ENCODE measurements around the gene TMEM53.
"Not testable (repeated sequence)": the region's sequence is repeated elsewhere in the genome, so short reads cannot be mapped to it uniquely, and the experiment has no call there.

TMEM53 gene

GRCh38 chr1:44707959-44708831 is 33.9 kb upstream of the TMEM53 start:
- H3K4me1 Mint-ChIP-seq, result peaks cover 12% of the 10 kb centered on the region
- peak in 1 of 2 donors; percentile 52 for DNase-seq (ENCODE audit: low spot score in 2 of 2)
- peak overlapping the region; percentile 68 for H3K4me3 Mint-ChIP-seq

DNA sequence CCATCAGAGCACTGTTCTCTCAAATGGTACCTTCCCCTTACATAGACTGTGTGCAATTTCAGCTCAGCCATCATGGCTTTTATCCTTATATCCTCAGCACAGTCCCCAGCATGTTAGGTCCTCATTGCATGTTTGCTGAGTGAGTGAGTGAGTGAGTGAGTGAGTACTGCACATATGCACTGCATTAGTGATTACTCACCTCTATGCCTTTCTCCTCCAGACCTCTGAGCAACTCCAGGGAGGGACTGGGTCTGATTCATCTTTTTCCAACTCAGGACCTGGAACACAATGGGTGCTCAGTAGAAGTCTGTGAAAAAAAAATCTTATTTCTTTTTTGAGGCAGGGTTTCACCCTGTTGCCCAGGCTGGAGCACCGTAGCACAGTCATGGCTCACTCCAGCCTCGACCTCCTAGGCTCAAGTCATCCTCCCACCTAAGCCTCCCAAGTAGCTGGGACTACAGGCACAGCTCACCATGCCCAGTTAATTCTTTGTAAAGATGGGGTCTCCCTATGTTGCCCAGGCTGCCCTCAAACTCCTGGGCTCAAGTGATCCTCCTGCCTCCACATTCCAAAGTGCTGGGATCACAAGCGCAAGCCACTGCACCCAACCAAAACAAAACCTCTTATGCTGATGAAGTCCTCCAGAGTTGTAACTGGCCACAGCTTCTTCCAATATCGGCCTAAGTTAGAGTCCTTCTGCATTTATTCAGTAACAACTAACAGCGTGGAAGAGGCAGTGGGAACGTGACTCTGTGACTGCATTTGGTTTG is 33.0 kb upstream of the TMEM53 start:
- Mint-ChIP-seq H3K27me3 (no peaks in the 10 kb centered on the region), H3K36me3 (no peaks in the 10 kb centered on the region), H3K9me3 (no peaks in the 10 kb centered on the region), H3K4me3 (no peak overlapping the region), H3K27ac (no peak overlapping the region), H3K4me1 (peaks cover 9% of the 10 kb centered on the region)
- DNase-seq (ENCODE audit: low spot score in 2 of 2), result no peak
- ATAC-seq (ENCODE audit: low read depth), result no peak

More at GRCh38 chr1:44707959-44708831, 33.9 kb upstream of the TMEM53 start:
- Mint-ChIP-seq H3K36me3 (no peaks in the 10 kb centered on the region), H3K27me3 (no peaks in the 10 kb centered on the region), H3K27ac (peak overlapping the region; percentile 21), H3K9me3 (no peaks in the 10 kb centered on the region)
- peak; percentile 83 for ATAC-seq (ENCODE audit: low read depth)

DNA sequence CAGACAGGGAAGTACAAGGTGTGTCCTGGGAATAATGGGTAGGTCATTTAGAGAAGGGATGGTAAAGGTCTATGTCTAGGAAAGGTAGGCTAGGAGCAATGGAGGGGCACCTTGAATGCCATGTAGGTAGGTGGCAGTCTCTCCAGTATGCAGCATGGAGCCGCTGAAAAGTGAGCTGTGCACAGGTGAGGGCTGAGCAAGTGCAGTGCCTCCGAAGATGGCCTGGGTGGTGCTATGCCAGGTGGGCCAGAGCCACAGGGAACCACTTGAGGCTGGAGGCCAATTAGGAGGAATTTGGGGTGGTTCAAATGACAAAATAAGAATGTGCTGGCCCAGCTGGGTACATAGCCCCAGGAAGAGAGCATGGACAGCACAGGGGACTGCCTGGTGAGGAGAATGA is 31.7 kb upstream of the TMEM53 start:
- H3K27me3 Mint-ChIP-seq, result no peaks in the 10 kb centered on the region
- peaks cover 9% of the 10 kb centered on the region for H3K4me1 Mint-ChIP-seq
- ATAC-seq (ENCODE audit: low read depth) (no peak), DNase-seq (ENCODE audit: low spot score in 2 of 2) (no peak)
- no peaks in the 10 kb centered on the region for H3K36me3 Mint-ChIP-seq
- no peak overlapping the region for H3K27ac Mint-ChIP-seq
- H3K4me3 Mint-ChIP-seq, result no peak overlapping the region
- no peaks in the 10 kb centered on the region for H3K9me3 Mint-ChIP-seq

- H3K36me3 Mint-ChIP-seq, result no peaks in the 10 kb centered on the region
- H3K4me3 Mint-ChIP-seq, result no peak overlapping the region
- H3K9me3 Mint-ChIP-seq, result no peaks in the 10 kb centered on the region
- ATAC-seq (ENCODE audit: low read depth), result no peak
- H3K4me1 Mint-ChIP-seq, result peaks cover 9% of the 10 kb centered on the region
- no peak for DNase-seq (ENCODE audit: low spot score in 2 of 2)
- no peak overlapping the region for H3K27ac Mint-ChIP-seq
- no peaks in the 10 kb centered on the region for H3K27me3 Mint-ChIP-seq
Observed at GRCh38 chr1:44705470-44705869, 31.2 kb upstream of the TMEM53 start.

- H3K9me3 Mint-ChIP-seq, result no peaks in the 10 kb centered on the region
- DNase-seq (ENCODE audit: low spot score in 2 of 2), result no peak
- no peak for ATAC-seq (ENCODE audit: low read depth)
- H3K36me3 Mint-ChIP-seq, result no peaks in the 10 kb centered on the region
- no peak overlapping the region for H3K4me3 Mint-ChIP-seq
- H3K4me1 Mint-ChIP-seq, result peaks cover 18% of the 10 kb centered on the region
- H3K27ac Mint-ChIP-seq, result no peak overlapping the region
- no peaks in the 10 kb centered on the region for H3K27me3 Mint-ChIP-seq
Observed at GRCh38 chr1:44701141-44701573, 26.9 kb upstream of the TMEM53 start.

DNA sequence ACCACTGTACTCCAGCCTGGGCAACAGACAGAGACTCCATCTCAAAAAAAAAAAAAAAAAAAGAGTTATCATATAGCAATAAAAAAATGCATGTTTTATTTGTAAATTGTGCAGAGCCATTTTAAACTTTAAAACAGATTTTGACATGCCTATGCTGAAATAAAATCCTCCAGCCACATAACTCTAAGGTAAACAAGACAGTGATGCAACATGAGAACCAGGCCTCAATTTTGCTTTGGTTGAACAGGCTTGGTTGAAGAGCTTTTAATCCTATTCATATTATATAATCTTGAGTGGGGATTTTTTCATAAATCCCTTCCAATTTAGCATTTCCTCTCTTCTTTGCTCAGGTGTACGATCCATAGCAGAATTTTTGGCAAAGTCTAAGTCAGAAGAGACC is 26.3 kb upstream of the TMEM53 start:
- no peaks in the 10 kb centered on the region for H3K27me3 Mint-ChIP-seq
- H3K36me3 Mint-ChIP-seq, result no peaks in the 10 kb centered on the region
- H3K9me3 Mint-ChIP-seq, result no peaks in the 10 kb centered on the region
- H3K4me3 Mint-ChIP-seq, result no peak overlapping the region
- ATAC-seq (ENCODE audit: low read depth), result no peak
- DNase-seq (ENCODE audit: low spot score in 2 of 2), result no peak
- H3K4me1 Mint-ChIP-seq, result peaks cover 18% of the 10 kb centered on the region
- H3K27ac Mint-ChIP-seq, result no peak overlapping the region

DNA sequence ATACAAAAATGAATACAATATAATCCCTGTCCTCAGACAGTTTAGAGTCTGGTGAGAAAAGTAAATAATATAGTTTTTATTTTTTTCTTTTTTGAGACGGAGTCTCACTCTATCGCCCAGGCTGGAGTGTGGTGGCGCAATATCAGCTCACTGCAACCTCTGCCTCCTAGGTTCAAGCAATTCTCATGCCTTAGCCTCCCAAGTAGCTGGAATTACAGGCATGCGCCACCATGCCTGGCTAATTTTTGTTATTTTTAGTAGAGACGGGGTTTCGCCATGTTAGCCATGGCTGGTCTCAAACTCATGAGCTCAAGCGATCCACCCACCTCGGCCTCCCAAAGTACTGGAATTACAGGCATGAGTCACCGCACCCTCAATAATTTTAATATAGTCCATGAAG is 25.1 kb upstream of the TMEM53 start:
- DNase-seq (ENCODE audit: low spot score in 2 of 2); H3K4me3 Mint-ChIP-seq; ATAC-seq (ENCODE audit: low read depth); H3K27me3 Mint-ChIP-seq; H3K9me3 Mint-ChIP-seq; H3K27ac Mint-ChIP-seq; H3K36me3 Mint-ChIP-seq: not testable (repeated sequence)
- H3K4me1 Mint-ChIP-seq, result peaks cover 28% of the 10 kb centered on the region

DNA sequence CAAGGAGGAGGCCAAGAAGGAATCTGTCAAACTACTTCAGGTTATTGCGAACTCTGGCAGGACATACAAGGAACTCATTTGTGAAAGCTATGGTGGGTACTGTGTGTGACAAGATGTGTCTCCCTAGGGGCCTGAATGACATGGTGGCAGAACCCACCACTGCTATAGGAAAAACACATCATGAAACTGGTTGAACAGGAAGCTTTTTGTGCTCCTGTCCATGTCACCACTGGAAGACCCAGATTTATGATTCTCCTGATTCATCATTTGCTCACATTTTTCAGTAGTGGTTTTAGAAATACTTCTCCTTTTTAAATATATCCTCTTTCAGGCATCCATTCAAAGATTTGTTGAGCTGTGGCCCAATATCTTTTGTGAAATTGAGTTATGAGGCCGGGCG is 23.9 kb upstream of the TMEM53 start:
- peak overlapping the region; percentile 38 for H3K27ac Mint-ChIP-seq
- H3K27me3 Mint-ChIP-seq, result no peaks in the 10 kb centered on the region

GRCh38 chr1:44696789-44697345 is 22.6 kb upstream of the TMEM53 start:
- Mint-ChIP-seq H3K9me3 (no peaks in the 10 kb centered on the region), H3K36me3 (no peaks in the 10 kb centered on the region), H3K27me3 (no peaks in the 10 kb centered on the region), H3K4me1 (peaks cover 35% of the 10 kb centered on the region), H3K27ac (peak overlapping the region; percentile 74), H3K4me3 (peak overlapping the region; percentile 68)
- ATAC-seq (ENCODE audit: low read depth) (peak; percentile 80), DNase-seq (ENCODE audit: low spot score in 2 of 2) (no peak)

More for the DNA sequence above, 23.9 kb upstream of the TMEM53 start:
- Mint-ChIP-seq H3K4me3 (no peak overlapping the region), H3K9me3 (no peaks in the 10 kb centered on the region), H3K36me3 (no peaks in the 10 kb centered on the region), H3K4me1 (peaks cover 34% of the 10 kb centered on the region)
- ATAC-seq (ENCODE audit: low read depth), result peak; percentile 15
- no peak for DNase-seq (ENCODE audit: low spot score in 2 of 2)

- Mint-ChIP-seq H3K9me3 (no peaks in the 10 kb centered on the region), H3K4me3 (no peak overlapping the region), H3K36me3 (no peaks in the 10 kb centered on the region), H3K4me1 (peaks cover 35% of the 10 kb centered on the region), H3K27me3 (no peaks in the 10 kb centered on the region), H3K27ac (no peak overlapping the region)
- no peak for ATAC-seq (ENCODE audit: low read depth)
- DNase-seq (ENCODE audit: low spot score in 2 of 2), result no peak
Observed at GRCh38 chr1:44696101-44696500, 21.8 kb upstream of the TMEM53 start.

DNA sequence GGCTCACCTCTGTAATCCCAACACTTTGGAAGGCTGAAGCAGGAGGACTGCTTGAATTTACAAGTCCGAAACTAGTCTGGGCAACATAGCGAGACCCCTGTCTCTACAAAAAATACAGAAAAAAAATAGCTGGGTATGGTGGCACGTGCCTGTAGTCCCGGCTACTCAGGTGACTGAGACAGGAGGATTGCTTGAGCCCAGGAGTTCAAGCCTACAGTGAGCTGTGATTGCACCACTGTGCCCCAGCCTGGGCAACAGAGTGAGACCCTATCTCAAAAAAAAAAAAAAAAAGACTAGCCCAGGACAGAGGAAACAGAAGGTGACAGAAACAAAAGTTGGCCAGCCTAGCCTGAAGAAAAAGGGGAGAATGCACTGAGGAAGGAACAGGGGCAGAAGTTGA is 21.4 kb upstream of the TMEM53 start:
- ATAC-seq (ENCODE audit: low read depth), result no peak
- Mint-ChIP-seq H3K9me3 (no peaks in the 10 kb centered on the region), H3K4me1 (peaks cover 35% of the 10 kb centered on the region), H3K27ac (no peak overlapping the region), H3K27me3 (no peaks in the 10 kb centered on the region), H3K4me3 (no peak overlapping the region), H3K36me3 (no peaks in the 10 kb centered on the region)
- no peak for DNase-seq (ENCODE audit: low spot score in 2 of 2)

DNA sequence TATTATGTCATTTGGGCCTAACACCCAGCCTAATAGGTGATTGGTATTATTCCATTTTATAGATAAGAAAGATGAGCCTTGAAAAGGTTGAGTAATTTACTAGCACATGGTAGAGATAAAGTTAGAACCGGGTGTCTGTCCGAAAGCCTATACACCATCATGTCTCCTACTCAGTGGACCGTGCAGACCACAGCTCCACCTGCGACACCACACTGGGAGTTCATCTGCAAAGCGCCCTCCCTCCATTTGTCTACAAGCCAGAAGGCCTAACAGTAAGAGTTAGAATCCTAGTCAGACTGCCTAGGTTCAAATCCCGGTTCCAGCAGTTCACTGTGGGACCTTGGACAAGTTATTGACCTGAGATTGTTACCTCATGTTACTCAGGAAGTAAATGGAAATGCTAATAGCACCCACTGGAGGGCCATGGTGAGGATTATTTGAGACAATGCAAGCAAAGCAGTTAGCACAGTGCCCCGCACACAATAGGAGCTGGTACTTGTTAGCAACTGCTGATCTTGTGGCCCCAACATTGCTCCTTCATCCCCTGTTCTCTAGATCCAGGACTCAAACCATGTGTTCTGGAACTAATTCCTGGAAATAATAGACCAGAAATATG is 20.7 kb upstream of the TMEM53 start:
- H3K9me3 Mint-ChIP-seq, result no peaks in the 10 kb centered on the region
- ATAC-seq (ENCODE audit: low read depth), result peak; percentile 89
- no peaks in the 10 kb centered on the region for H3K27me3 Mint-ChIP-seq
- H3K27ac Mint-ChIP-seq, result peak overlapping the region; percentile 58
- H3K36me3 Mint-ChIP-seq, result no peaks in the 10 kb centered on the region
- peak in 1 of 2 donors; percentile 48 for DNase-seq (ENCODE audit: low spot score in 2 of 2)
- peaks cover 35% of the 10 kb centered on the region for H3K4me1 Mint-ChIP-seq
- H3K4me3 Mint-ChIP-seq, result no peak overlapping the region

- no peak for ATAC-seq (ENCODE audit: low read depth)
Observed at GRCh38 chr1:44693900-44694299, 19.6 kb upstream of the TMEM53 start.

DNA sequence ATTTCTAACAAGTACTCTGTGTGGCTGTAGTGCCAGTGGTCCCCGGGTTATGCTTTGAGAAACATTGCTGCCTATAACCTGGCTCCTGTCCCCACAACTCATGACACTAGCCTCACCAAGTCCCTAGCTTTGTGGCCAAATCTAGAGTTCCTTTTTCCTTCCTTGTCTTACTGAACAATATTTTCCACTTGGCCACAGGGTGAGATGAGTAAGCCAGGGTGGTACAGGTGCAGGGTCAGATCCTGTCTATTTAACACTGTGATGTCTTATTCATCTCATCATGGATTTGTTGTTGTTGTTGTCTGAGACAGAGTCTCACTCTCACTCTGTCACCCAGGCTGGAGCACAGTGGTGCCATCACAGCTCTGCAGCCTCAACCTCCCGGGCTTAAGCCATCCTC is 18.9 kb upstream of the TMEM53 start:
- Mint-ChIP-seq H3K9me3 (no peaks in the 10 kb centered on the region), H3K27ac (no peak overlapping the region), H3K27me3 (no peaks in the 10 kb centered on the region), H3K4me3 (no peak overlapping the region), H3K4me1 (peaks cover 33% of the 10 kb centered on the region), H3K36me3 (no peaks in the 10 kb centered on the region)
- no peak for ATAC-seq (ENCODE audit: low read depth)
- DNase-seq (ENCODE audit: low spot score in 2 of 2), result no peak

More at GRCh38 chr1:44693900-44694299, 19.6 kb upstream of the TMEM53 start:
- no peak for DNase-seq (ENCODE audit: low spot score in 2 of 2)
- H3K4me3 Mint-ChIP-seq, result no peak overlapping the region
- H3K27ac Mint-ChIP-seq, result no peak overlapping the region
- peaks cover 35% of the 10 kb centered on the region for H3K4me1 Mint-ChIP-seq
- H3K36me3 Mint-ChIP-seq, result no peaks in the 10 kb centered on the region
- H3K27me3 Mint-ChIP-seq, result no peaks in the 10 kb centered on the region
- no peaks in the 10 kb centered on the region for H3K9me3 Mint-ChIP-seq

Measured in memory B cell (primary cell).